Neural progenitor cell (in vitro differentiated cells): ENCODE measurements around the gene CFL1. TPM values are rescaled to one million over a fixed set of nuclear protein-coding genes. Genes with fewer than 3 reads are reported as not detected.

Source experiments
- DNase-seq: peaks from one replicate; pipeline ENCODE4 v3.0.0-alpha.2; 2016; ENCODE audit warnings: low spot score
- H2AFZ ChIP-seq: fragments of 200-600 bp; sonication (generic); replicated peaks from 2 replicates; pipeline ENCODE4 v1.6.1; 2016; ENCODE audit warnings: antibody characterized with exemption
- H3F3A ChIP-seq: fragments of 200-600 bp; sonication (generic); 2 replicates; pipeline ENCODE4 v1.6.1; 2016; ENCODE audit warnings: antibody characterized with exemption, low read depth
- H3K27ac ChIP-seq: fragments of 200-600 bp; sonication (generic); 2 replicates; pipeline ENCODE4 v1.5.1; 2016; ENCODE audit warnings: mild to moderate bottlenecking
- H3K27me3 ChIP-seq: fragments of 200-600 bp; sonication (generic); 2 replicates; pipeline ENCODE4 v1.6.1; 2016; ENCODE audit warnings: mild to moderate bottlenecking, moderate library complexity
- H3K36me3 ChIP-seq: fragments of 200-600 bp; sonication (generic); 2 replicates; pipeline ENCODE4 v1.5.1; 2016
- H3K4me1 ChIP-seq: fragments of 200-600 bp; sonication (generic); 2 replicates; pipeline ENCODE4 v1.6.1; 2016; ENCODE audit warnings: mixed run types
- H3K4me2 ChIP-seq: fragments of 200-600 bp; sonication (generic); 2 replicates; pipeline ENCODE4 v1.6.1; 2016
- H3K4me3 ChIP-seq: fragments of 200-600 bp; sonication (generic); 2 replicates; pipeline ENCODE4 v1.5.1; 2016
- H3K79me2 ChIP-seq: fragments of 200-600 bp; sonication (generic); 2 replicates; pipeline ENCODE4 v1.6.1; 2016; ENCODE audit warnings: low read depth
- H3K9ac ChIP-seq: fragments of 200-600 bp; sonication (generic); 2 replicates; pipeline ENCODE4 v1.6.1; 2016
- H3K9me3 ChIP-seq: fragments of 200-600 bp; sonication (generic); 2 replicates; pipeline ENCODE4 v1.5.1; 2016; ENCODE audit warnings: low read depth
- H4K20me1 ChIP-seq: fragments of 200-600 bp; sonication (generic); 2 replicates; pipeline ENCODE4 v1.6.1; 2016; ENCODE audit warnings: low read depth
- H3K27ac Mint-ChIP-seq: 3 replicates; pipeline ENCODE4 v1.8.0; 2021; ENCODE audit warnings: mixed read lengths
- H3K27me3 Mint-ChIP-seq: 2 replicates; pipeline ENCODE4 v1.8.0; 2022; ENCODE audit warnings: low read depth, mild to moderate bottlenecking, inconsistent platforms, moderate library complexity, mixed read lengths; ENCODE audit not compliant: insufficient read depth
- H3K36me3 Mint-ChIP-seq: 3 replicates; pipeline ENCODE4 v1.8.0; 2021; ENCODE audit warnings: mixed read lengths
- H3K4me1 Mint-ChIP-seq: 3 replicates; pipeline ENCODE4 v1.8.0; 2021; ENCODE audit warnings: mixed read lengths
- H3K4me3 Mint-ChIP-seq: 3 replicates; pipeline ENCODE4 v1.8.0; 2021; ENCODE audit warnings: mild to moderate bottlenecking, moderate library complexity, mixed read lengths
- H3K9me3 Mint-ChIP-seq: 3 replicates; pipeline ENCODE4 v1.8.0; 2020; ENCODE audit warnings: mixed read lengths
- CTCF ChIP-seq: fragments of 200-600 bp; sonication (generic); IDR thresholded peaks from 2 replicates; pipeline ENCODE4 v1.5.1; 2017; ENCODE audit warnings: antibody characterized with exemption, mild to moderate bottlenecking
- EZH2 ChIP-seq: fragments of 200-600 bp; sonication (generic); IDR thresholded peaks from 2 replicates; pipeline ENCODE4 v1.6.1; 2017; ENCODE audit warnings: antibody characterized with exemption, mild to moderate bottlenecking, moderate library complexity
- EZH2phosphoT487 ChIP-seq: fragments of 200-600 bp; sonication (generic); IDR thresholded peaks from 2 replicates; pipeline ENCODE4 v1.6.1; 2017; ENCODE audit warnings: antibody characterized with exemption
- total RNA-seq: library from RNA; depleted of rRNA; stranded (reverse); fragments of >200 nt; gene quantifications from 2 replicates; pipeline ENCODE4 v1.2.3, GENCODE V29; 2015; ENCODE audit warnings: low replicate concordance

Gene CFL1
- total RNA-seq, 1 donor from 2014 or later = 704 TPM

DNA sequence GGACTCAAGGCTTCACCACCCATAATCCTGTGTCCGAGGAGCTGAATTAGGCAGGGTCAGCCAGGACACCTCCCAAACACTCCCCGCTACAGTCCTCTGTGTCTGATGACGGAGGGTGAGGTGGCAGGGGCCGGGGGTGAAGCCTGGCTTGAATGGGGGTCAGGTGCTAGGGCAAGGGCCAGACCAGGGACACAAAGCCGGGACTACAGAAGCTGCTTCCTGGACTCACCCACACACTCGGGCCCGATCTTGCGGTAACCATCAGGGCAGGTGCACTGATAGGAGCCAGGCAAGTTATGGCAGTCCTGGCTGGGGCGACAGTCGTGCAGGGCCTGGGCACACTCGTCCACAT lies 12.3 kb upstream of the CFL1 start:
- H3K36me3 Mint-ChIP-seq = no peaks in the 10 kb centered on the region
- DNase-seq = no peak
- H3K9me3 ChIP-seq = no peaks in the 10 kb centered on the region
- H2AFZ ChIP-seq = no peak overlapping the region
- peaks cover 17% of the 10 kb centered on the region for H3K27me3 ChIP-seq
- peak overlapping the region; percentile 57 for H3K4me3 Mint-ChIP-seq
- peaks cover 17% of the 10 kb centered on the region for H3K27me3 Mint-ChIP-seq
- no peak overlapping the region for H3K27ac ChIP-seq
- H4K20me1 ChIP-seq = peaks cover 11% of the 10 kb centered on the region
- no peak overlapping the region for H3K4me2 ChIP-seq
- peaks cover 4% of the 10 kb centered on the region for H3K4me1 ChIP-seq
- peaks cover 29% of the 10 kb centered on the region for H3F3A ChIP-seq
- H3K4me1 Mint-ChIP-seq = peaks cover 35% of the 10 kb centered on the region
- H3K9ac ChIP-seq = no peak overlapping the region
- H3K36me3 ChIP-seq = no peaks in the 10 kb centered on the region
- no peaks in the 10 kb centered on the region for H3K9me3 Mint-ChIP-seq
- no peak overlapping the region for H3K4me3 ChIP-seq
- no peaks in the 10 kb centered on the region for H3K79me2 ChIP-seq
- H3K27ac Mint-ChIP-seq = peak overlapping the region; percentile 25
- TF ChIP-seq EZH2 (no peak), CTCF (no peak), EZH2phosphoT487 (no peak)

- Histone ChIP-seq H4K20me1 (peaks cover 11% of the 10 kb centered on the region), H3K27ac (no peak overlapping the region), H3K9ac (no peak overlapping the region), H3K79me2 (no peaks in the 10 kb centered on the region), H3K36me3 (no peaks in the 10 kb centered on the region), H3K4me3 (no peak overlapping the region), H3K4me1 (peaks cover 4% of the 10 kb centered on the region), H3K4me2 (no peak overlapping the region), H3K27me3 (peaks cover 17% of the 10 kb centered on the region), H2AFZ (no peak overlapping the region), H3K9me3 (no peaks in the 10 kb centered on the region), H3F3A (peaks cover 29% of the 10 kb centered on the region)
- H3K4me3 Mint-ChIP-seq = no peak overlapping the region
- H3K36me3 Mint-ChIP-seq = peaks cover 2% of the 10 kb centered on the region
- peaks cover 35% of the 10 kb centered on the region for H3K4me1 Mint-ChIP-seq
- TF ChIP-seq CTCF (no peak), EZH2 (no peak), EZH2phosphoT487 (no peak)
- H3K27ac Mint-ChIP-seq = no peak overlapping the region
- DNase-seq = no peak
- peaks cover 17% of the 10 kb centered on the region for H3K27me3 Mint-ChIP-seq
- H3K9me3 Mint-ChIP-seq = no peaks in the 10 kb centered on the region
Measured at GRCh38 chr11:65869643-65870306, 11.8 kb upstream of the CFL1 start.

- H3K36me3 ChIP-seq = no peaks in the 10 kb centered on the region
Measured at GRCh38 chr11:65868907-65869306, 10.9 kb upstream of the CFL1 start.

More at GRCh38 chr11:65868907-65869306, 10.9 kb upstream of the CFL1 start:
- peaks cover 11% of the 10 kb centered on the region for H4K20me1 ChIP-seq
- H3K9me3 ChIP-seq = no peaks in the 10 kb centered on the region
- no peak overlapping the region for H3K4me3 ChIP-seq
- Mint-ChIP-seq H3K36me3 (peaks cover 4% of the 10 kb centered on the region), H3K27me3 (peaks cover 18% of the 10 kb centered on the region), H3K4me1 (peaks cover 35% of the 10 kb centered on the region), H3K4me3 (no peak overlapping the region), H3K9me3 (no peaks in the 10 kb centered on the region), H3K27ac (no peak overlapping the region)
- no peak overlapping the region for H3K4me2 ChIP-seq
- H2AFZ ChIP-seq = no peak overlapping the region
- peaks cover 29% of the 10 kb centered on the region for H3F3A ChIP-seq
- TF ChIP-seq EZH2phosphoT487 = no peak
- no peak for TF ChIP-seq EZH2
- TF ChIP-seq CTCF = no peak
- no peaks in the 10 kb centered on the region for H3K79me2 ChIP-seq
- H3K9ac ChIP-seq = no peak overlapping the region
- no peak for DNase-seq
- H3K27me3 ChIP-seq = peaks cover 17% of the 10 kb centered on the region
- H3K4me1 ChIP-seq = peaks cover 4% of the 10 kb centered on the region
- H3K27ac ChIP-seq = no peak overlapping the region
